ENCODE data around the gene SEMA4D. TPM values are rescaled to one million over a fixed set of nuclear protein-coding genes. Genes with fewer than 3 reads are reported as not detected.
A peak's percentile ranks its signal among the peaks of the same experiment; 100 is the strongest.

The SEMA4D gene
- total RNA-seq, 1 donor from 2014 or later, result 79.7 TPM

DNA sequence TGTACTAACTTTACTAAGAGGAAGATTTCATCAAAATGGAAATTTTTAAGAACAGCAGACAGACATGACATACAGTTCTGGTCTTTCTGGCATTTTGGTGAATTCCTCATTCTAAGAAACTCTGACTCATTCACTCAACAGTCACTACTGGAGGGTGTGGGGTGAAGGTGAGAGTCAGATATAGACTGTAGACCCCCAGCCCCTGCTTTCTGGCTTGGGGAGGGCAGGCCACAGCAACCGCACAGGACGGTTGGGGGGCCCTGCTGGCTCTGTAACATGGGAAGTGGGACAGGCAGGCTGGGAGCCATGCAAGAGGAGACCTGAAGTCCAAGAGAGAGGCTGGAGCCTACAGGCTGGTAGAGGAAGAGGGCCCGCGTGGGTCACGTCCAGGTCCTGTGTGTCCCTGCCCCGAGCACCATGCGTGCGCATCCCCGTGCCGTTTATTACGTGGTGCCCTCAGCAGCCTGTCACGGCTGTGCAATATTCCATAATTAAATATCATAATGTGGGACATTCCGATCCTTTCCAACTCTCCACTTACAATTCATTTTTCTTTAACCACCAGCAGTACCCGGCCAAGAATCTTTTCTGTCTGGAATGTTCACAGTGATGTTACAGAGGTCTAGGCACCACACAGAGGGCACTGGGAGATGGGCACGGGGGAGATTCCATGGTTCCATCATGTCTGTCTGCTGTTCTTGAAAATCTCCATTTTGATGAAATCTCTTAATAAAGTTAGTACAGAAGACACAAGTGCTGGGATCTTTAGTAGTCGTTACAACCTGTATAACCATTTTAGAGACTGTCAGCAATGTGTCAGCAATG is 75.5 kb downstream of the SEMA4D start:
- TF ChIP-seq, protein P1, sequence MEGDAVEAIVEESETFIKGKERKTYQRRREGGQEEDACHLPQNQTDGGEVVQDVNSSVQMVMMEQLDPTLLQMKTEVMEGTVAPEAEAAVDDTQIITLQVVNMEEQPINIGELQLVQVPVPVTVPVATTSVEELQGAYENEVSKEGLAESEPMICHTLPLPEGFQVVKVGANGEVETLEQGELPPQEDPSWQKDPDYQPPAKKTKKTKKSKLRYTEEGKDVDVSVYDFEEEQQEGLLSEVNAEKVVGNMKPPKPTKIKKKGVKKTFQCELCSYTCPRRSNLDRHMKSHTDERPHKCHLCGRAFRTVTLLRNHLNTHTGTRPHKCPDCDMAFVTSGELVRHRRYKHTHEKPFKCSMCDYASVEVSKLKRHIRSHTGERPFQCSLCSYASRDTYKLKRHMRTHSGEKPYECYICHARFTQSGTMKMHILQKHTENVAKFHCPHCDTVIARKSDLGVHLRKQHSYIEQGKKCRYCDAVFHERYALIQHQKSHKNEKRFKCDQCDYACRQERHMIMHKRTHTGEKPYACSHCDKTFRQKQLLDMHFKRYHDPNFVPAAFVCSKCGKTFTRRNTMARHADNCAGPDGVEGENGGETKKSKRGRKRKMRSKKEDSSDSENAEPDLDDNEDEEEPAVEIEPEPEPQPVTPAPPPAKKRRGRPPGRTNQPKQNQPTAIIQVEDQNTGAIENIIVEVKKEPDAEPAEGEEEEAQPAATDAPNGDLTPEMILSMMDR (IDR thresholded peaks at IDR 0.05), result no peak
- intact Hi-C loops (cut with micrococcal nuclease), result no loop called here
- POLR2A ChIA-PET, result interaction anchor here (0.7 kb wide), 1 partner anchor 16 kb away, joined by 3 read pairs; no protein-coding TSS in a partner anchor
- CTCF ChIA-PET, result interaction anchor here (0.7 kb wide), 1 partner anchor 34 kb away, joined by 3 read pairs; no protein-coding TSS in a partner anchor
- Mint-ChIP-seq H3K9me3 (no peaks in the 10 kb centered on the region), H3K27me3 (no peaks in the 10 kb centered on the region), H3K4me3 (no peak overlapping the region), H3K27ac (peak overlapping the region; percentile 27), H3K4me1 (peaks cover 93% of the 10 kb centered on the region), H3K36me3 (ENCODE audit: low read depth) (peaks cover 9% of the 10 kb centered on the region)
- ATAC-seq (ENCODE audit: low read depth) (peak; percentile 18), DNase-seq (no peak)

DNA sequence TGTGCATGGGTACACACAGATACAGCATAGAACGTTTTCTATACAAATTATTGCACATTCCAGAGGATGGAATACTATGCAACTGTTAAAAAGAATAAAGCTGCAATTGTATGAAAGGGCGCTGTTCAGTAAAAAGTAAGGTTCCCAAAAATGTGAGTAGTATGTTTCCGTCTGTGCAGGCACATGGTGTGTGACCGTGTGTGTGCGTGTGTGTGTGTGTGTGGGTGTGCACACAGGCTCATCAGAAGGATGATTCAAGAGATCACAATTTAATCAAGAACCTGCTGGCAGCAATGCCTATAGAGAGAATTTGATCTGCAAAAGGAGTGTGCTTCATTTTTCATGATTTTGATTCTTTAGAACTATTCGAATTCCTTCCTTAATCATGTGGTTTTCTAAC is 76.3 kb downstream of the SEMA4D start:
- ChIA-PET CTCF (no interaction called here), POLR2A (no interaction called here)
- H3K4me1 Mint-ChIP-seq, result peaks cover 93% of the 10 kb centered on the region
- H3K36me3 Mint-ChIP-seq (ENCODE audit: low read depth), result peaks cover 11% of the 10 kb centered on the region
- intact Hi-C loops (cut with micrococcal nuclease), result no loop called here
- H3K27ac Mint-ChIP-seq, result peak overlapping the region; percentile 27
- H3K27me3 Mint-ChIP-seq, result no peaks in the 10 kb centered on the region
- DNase-seq, result no peak
- no peak for ATAC-seq (ENCODE audit: low read depth)
- TF ChIP-seq, protein P1 (IDR thresholded peaks at IDR 0.05), result no peak
- H3K4me3 Mint-ChIP-seq, result no peak overlapping the region
- H3K9me3 Mint-ChIP-seq, result no peaks in the 10 kb centered on the region

DNA sequence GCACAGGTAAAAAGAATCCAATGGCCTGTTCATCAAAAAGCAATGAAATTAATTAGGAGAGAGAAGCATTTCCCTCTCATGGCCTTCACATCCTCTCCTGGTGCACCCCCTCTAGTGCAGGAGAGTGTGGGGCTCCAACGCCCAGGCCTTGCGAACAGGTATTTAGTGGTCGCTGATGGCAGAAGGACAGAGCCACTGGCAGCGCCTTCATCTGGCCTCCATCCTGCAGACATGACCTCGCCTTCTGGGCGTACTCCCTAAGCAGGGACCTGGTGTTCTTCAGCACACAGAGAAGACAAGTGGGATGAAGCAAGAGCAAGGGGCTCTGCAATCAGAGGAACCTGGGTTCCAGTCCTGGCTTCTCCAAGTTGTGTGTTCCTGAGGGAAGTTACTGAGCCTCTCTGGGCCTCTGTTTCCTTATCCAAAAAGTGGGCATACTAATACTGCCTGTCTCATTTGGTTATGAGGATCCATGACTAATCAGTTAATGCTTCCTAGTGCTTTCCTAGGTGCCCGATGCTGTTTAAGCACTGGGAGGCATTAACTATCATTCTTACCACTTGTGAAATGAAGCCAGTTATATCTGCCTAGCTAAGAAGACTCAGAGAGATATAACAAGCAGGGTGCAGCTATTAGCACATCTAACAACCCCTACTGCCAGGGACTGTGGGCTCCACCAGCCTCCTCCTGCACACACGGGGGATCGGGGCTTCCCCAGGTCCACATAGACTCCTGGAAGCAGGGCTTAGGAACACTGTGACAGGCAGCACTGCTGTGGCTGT is 77.3 kb downstream of the SEMA4D start:
- intact Hi-C loops (cut with micrococcal nuclease), result no loop called here
- Mint-ChIP-seq H3K36me3 (ENCODE audit: low read depth) (peaks cover 16% of the 10 kb centered on the region), H3K4me1 (peaks cover 89% of the 10 kb centered on the region), H3K4me3 (peak overlapping the region; percentile 41), H3K9me3 (no peaks in the 10 kb centered on the region), H3K27ac (peak overlapping the region; percentile 79), H3K27me3 (no peaks in the 10 kb centered on the region)
- ChIA-PET POLR2A (interaction anchor here (0.5 kb wide), 1 partner anchor 38 kb away, joined by 3 read pairs; no protein-coding TSS in a partner anchor), CTCF (no interaction called here)
- DNase-seq (no peak), ATAC-seq (ENCODE audit: low read depth) (no peak)
- TF ChIP-seq, protein P1 (IDR thresholded peaks at IDR 0.05), result no peak

DNA sequence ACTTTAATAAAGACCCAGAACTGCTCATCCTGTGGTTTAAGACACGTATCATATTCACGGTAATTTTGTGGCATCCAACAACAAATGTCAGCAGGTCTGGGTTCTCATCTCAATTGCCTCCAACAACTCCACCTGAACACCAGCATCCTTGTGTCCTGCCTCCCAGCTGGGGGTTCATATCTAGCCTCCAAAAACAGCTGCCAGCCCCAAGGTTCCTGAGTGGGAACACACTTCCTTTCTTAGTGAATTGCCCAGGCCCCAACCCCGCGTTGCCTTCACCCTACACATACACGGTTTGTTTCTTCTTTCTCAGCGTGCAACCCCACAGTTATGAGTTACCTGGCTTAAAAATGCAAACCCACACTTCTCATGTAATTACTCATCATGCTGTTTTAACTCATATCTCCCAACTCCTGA is 77.9 kb downstream of the SEMA4D start:
- H3K4me1 Mint-ChIP-seq, result peaks cover 83% of the 10 kb centered on the region
- peak overlapping the region; percentile 79 for H3K27ac Mint-ChIP-seq
- H3K9me3 Mint-ChIP-seq, result no peaks in the 10 kb centered on the region
- TF ChIP-seq, protein P1 (IDR thresholded peaks at IDR 0.05), result no peak
- DNase-seq (no peak), ATAC-seq (ENCODE audit: low read depth) (no peak)
- intact Hi-C loops (cut with micrococcal nuclease), result no loop called here
- POLR2A ChIA-PET, result no interaction called here
- H3K27me3 Mint-ChIP-seq, result no peaks in the 10 kb centered on the region
- CTCF ChIA-PET, result no interaction called here
- H3K4me3 Mint-ChIP-seq, result peak overlapping the region; percentile 41
- H3K36me3 Mint-ChIP-seq (ENCODE audit: low read depth), result peaks cover 22% of the 10 kb centered on the region

Data from activated B cell treated with CpG ODN at 0.5 μM for 24 hours (primary cell).